Measurements from ENCODE around the gene EXOC3L4.

- TF ChIP-seq, protein P1, sequence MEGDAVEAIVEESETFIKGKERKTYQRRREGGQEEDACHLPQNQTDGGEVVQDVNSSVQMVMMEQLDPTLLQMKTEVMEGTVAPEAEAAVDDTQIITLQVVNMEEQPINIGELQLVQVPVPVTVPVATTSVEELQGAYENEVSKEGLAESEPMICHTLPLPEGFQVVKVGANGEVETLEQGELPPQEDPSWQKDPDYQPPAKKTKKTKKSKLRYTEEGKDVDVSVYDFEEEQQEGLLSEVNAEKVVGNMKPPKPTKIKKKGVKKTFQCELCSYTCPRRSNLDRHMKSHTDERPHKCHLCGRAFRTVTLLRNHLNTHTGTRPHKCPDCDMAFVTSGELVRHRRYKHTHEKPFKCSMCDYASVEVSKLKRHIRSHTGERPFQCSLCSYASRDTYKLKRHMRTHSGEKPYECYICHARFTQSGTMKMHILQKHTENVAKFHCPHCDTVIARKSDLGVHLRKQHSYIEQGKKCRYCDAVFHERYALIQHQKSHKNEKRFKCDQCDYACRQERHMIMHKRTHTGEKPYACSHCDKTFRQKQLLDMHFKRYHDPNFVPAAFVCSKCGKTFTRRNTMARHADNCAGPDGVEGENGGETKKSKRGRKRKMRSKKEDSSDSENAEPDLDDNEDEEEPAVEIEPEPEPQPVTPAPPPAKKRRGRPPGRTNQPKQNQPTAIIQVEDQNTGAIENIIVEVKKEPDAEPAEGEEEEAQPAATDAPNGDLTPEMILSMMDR (conservative IDR thresholded peaks at IDR 0.05) = no peak
- TF ChIP-seq EZH2 (IDR thresholded peaks at IDR 0.05; ENCODE audit: low read depth) = no peak
Measured at GRCh38 chr14:103143506-103143905, 49.0 kb downstream of the EXOC3L4 start.
